GM21381 (cell line): ENCODE measurements around the gene SHISA3.
"Not testable (repeated sequence)": the region's sequence is repeated elsewhere in the genome, so short reads cannot be mapped to it uniquely, and the experiment has no call there.

ENCODE experiments used
- ATAC-seq: cut with Tn5 transposase; IDR thresholded peaks from one replicate; pipeline ENCODE4 v1.9.1; 2021; ENCODE audit warnings: mild to moderate bottlenecking, moderate library complexity; ENCODE audit not compliant: unreplicated experiment

The SHISA3 gene

DNA sequence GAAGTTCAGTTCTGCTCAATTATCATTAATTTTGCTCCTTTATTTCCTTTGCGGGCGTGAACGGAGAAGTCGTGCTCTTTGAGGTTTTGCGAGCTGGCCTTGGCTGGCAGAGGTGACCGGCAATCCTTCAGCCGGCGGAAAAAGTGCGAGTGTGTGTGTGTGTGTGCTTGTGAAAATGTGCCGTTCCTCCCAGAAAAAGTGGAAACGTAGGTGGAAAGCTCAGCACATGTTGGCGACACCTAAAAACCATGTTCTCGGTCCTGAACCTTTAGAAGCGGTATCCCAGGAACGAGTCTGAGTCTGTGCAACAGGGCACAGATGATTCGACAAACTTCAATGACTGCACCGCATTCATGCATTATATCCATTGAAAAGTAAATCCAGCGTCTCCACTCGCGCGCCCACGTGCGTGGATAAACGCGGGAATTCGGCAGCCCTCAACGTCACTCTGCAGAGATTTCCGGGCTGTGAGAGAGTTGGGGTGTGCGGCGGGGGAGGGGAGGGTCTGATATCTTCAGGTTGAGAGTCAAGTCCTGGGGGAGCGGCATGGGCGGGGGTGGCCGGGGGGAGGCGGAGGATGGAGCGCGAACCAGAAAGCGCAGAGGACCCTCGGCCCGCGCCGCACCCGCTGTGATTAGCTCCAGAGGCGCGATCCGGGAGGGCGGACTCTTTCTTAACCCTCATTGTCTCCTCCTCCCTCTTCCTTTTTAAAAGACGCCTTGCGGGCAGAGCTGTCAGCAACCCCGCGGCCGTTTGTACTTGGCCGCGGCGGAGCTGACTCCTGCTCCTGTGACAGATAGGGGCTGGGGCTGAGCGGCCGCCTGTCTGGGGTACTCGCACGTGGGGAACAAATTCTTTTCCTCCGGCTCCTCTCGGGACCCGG, at the start of gene SHISA3:
Gene SHISA3 (plus strand): TSS at position 737 of the 883 bp plus-strand sequence. CDS start 569 bp downstream, outside the sequence.
- peak; percentile 41 for ATAC-seq

DNA sequence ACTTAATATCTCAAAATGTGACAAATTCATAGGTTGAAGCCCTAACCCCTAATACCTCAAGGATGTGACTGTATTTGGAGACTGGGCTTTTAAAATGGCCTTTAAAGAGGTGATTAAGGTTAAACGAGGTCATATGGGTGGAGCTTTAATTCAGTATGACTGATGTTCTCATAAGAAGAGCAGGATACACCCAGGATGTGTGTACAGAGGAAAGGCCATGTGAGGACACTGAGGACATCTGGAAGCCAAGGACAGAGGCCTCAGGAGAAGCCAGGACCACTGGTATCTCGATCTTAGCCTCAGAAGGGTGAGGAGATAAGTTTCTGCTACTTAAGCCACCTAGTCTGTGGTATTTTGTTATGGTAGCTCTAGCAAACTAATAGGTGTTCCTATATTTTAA, 49.0 kb upstream of the SHISA3 start:
- ATAC-seq, result no peak

DNA sequence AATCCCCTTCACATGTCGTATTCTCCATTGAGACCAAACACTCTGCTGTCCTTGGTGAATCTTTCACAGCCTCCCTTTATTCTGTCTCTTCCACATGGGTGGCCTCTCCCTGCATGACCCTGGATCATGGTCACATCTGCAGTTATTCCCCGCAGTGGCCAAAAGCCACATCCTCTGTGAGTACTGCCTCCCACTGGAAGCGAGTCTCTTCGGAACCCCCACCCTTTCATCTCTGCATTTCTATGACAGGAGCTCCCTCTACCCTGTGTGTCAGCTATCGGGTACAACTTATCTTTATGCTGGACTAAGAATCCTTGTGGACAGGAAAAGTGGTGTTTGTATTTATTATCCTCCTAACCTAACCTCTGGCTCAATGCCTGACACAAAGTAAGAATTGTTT, 48.6 kb upstream of the SHISA3 start:
- ATAC-seq, result no peak

DNA sequence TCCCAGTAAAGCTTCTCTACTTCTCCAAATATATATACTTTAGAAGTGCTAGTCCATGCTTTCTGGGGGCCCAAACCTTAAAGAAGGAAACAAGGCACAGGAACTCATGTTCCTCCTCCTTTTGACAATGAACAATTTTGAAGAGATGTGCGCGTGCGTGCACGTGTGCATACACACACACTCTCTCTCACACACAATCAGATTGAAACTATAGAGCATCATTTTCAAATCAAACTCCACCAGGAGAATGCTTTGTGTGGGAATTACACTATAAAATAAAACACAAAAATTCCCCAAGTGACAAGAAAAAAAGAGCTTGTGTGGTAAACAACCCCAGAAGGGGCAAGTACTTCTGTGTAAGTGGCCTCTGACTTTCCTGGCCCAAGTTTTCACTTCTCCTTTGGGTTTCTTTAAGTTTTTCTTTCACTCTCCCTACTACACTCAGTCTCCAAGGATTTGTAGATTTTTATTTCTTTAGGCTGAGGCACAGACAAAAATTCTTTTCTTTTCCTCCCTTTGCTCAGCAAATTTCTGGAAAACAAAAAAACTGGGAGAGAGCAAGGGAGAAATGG, 46.6 kb upstream of the SHISA3 start:
- ATAC-seq, result no peak

DNA sequence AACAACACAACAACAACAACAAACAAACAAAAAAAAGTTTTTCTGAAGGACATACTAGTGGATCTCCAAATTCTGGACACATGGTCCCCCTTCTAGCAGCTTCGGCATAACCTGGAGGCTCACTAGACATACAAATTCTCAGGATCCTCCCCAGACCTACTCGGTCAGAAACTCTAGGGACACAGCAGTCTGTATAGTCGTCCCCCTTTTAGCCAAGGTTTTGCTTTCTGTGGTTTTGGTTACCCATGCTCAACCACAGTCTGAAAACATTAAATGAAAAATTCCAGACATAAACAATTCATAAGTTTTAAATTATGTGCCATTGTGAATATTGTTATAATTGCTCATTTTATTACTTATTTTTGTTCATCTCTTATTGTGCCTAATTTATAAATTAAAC, 45.2 kb upstream of the SHISA3 start:
- no peak for ATAC-seq

DNA sequence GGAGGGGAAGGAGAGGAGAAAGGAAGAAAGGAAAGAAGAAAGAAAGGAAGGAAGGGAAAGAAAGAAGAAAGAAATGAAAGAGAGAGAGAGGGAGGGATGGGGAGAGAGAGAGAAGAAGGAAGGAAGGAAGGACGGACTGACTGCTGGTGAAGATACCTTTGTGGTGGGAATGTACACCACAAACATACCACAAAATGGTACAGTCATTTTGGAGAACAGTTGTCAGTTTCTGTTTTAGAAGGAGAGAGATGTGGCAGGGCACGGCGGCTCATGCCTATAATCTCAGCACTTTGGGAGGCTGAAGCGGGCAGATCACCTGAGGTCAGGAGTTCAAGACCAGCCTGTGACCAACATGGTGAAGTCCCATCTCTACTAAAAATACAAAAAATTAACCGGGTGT, 40.0 kb upstream of the SHISA3 start:
- no peak for ATAC-seq

DNA sequence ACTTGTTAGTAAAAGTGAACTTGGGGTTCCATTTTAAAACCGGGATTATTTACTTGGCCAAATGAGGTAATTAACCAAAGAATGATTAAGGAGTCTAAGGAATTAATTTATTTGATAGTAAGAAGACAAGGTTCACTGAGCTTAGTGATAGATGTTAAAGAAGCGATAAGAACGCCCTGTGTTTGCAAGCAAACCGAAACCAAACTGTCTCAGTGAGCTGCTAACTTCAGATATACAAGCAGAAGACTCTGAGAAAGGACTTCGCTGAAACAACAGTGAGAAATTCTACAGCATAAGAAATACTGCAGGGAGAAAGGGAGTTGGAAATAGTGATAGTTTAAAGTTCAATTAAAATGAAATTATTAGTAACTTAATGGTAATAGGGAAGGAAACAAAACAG, 37.6 kb upstream of the SHISA3 start:
- no peak for ATAC-seq

DNA sequence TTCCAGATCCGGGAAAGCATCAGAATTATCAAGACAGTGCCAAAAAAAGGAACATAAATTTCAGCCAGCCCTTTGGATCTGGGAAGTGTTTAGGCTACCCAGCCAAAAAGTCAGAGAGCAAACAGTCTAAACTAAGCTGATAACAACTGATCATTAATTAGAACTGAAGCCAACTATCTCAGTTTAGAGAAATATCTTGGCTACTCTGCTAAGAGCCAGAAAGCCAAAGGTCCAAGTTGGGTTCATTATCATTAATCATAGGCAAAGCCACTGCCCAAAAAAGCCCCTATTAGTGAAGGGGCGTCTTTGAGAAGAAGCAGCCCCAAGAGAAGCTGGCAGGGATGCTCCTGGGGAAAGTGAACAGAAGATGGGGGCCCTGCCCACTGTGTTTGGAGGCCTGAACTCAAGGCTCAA, 37.0 kb upstream of the SHISA3 start:
- ATAC-seq, result no peak

DNA sequence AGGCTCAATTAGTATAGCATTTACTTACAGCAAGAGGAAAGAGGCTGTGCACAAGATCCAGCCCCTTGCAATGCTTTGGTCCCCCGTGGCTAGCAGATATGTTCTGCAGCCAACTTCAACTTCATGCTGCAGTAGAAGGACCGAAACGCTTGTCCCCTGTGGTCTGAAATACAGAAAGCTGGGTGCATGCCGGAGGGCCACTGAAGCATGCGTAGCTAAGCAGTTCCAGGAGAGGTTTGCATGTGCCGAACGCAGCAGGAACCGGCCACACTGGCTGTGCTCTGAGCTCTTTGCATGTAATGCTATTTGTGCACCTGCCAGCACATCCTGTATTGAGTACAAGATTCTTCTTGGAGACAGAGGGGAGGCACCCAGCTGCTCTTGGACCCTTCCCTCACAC, 35.8 kb upstream of the SHISA3 start:
- ATAC-seq, result no peak

DNA sequence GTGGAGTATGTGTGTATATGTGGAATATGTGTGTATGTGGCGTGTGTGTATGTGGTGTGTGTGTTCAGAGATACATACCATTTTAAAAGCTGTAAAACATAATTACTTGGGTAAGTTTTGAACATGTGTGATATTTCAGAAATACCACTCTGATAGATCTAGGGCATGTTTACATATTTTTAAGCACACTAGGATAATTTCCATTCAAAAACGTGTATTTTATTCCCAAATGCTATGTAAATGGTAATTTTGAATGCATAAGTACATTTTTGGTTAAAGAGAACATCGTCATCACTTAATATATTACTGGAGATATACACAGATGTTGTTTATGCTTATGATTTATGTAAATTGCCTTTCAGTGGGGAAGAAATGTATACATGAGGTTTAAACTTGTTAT, 34.7 kb upstream of the SHISA3 start:
- no peak for ATAC-seq

DNA sequence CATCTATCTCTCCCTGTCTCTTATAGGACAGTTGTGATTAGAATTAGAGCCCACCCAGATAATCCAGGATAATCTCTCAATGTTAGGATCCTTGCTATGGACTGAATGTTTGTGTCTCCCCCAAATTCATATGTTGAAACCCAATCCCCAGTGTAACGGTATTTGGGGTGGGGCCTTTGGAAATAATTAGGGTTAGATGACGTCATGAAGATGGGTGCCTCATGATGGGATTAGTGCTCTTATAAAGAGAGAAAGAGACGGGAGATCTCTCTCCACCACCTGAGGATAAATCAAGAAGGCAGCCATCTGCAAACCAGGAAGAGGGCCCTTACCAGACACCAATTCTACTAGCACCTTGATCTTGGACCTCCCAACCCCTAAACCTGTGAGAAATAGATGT, 33.7 kb upstream of the SHISA3 start:
- ATAC-seq, result no peak

DNA sequence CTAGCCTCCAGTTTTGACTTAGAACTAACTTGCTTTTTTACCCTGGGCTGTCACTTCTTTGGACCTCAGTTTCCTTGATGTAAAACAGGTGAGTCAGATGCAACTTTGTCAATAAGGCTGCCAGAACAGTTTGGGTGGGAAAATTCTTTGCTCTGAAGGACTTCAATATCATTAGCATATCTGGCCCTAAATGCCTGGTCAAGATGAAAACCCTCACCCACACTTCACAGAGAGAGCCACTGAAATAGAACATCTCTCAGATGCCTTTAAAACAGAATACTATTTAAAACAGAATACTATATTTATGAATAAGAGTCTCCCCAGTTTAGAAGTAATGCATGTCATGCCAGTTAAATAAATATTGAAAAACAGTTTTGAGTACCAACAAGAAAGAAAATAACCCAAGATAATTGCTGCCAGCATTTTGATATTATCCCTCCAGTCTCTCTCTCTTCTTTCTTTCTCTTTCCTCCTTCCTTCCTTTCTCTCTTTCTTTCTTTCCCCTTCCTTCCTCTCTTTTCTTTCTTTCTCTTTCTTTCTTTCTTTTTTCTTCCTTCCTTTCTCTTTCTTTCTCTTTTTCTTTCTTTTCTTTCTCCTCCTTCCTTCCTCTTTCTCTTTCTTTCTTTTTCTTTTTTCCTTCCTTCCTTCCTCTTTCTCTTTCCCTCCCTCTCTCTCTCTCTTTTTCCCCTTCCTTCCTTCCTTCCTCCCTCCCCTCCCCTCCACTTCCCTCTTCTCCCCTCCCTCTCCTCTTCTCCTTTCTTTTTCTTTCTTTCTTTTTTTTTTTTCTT, 32.8 kb upstream of the SHISA3 start:
- ATAC-seq, result no peak

DNA sequence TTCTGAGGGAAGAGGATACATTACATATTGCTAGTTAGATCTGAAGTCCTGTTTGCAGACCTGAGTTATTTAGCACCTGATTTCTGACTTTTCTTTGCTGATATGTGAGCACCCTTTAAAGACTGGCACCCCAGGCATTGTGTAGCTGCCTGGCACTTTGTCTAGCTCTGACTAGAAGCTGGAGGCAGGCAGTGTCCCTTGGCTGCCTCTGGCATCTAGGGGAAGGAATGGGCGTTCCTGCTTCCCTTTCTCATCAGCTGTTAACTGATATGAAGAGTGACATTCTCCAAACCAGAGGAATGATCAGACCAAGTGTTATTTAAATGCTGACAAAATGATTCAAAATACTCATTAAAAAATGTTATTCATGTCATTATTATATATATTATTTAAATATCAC, 30.3 kb upstream of the SHISA3 start:
- no peak for ATAC-seq

DNA sequence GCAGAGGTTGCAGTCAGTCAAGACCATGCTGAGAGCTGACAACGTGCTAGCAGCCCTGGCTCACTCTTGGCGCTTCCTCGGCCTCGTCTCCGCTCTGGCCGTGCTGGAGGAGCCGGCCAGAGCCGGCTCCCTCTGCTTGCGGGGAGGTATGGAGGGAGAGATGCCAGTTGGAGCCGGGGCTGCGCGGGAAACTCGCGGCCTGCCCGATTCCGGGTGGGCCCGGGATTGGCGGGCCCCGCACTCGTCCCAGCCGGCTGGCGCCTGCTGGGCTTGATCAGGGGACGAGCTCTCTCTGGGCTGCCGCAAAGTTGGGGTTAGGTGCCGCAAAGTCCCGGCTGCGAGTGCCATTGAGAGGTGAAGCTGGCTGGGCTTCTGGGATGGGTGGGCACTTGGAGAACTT, 27.8 kb upstream of the SHISA3 start:
- no peak for ATAC-seq

DNA sequence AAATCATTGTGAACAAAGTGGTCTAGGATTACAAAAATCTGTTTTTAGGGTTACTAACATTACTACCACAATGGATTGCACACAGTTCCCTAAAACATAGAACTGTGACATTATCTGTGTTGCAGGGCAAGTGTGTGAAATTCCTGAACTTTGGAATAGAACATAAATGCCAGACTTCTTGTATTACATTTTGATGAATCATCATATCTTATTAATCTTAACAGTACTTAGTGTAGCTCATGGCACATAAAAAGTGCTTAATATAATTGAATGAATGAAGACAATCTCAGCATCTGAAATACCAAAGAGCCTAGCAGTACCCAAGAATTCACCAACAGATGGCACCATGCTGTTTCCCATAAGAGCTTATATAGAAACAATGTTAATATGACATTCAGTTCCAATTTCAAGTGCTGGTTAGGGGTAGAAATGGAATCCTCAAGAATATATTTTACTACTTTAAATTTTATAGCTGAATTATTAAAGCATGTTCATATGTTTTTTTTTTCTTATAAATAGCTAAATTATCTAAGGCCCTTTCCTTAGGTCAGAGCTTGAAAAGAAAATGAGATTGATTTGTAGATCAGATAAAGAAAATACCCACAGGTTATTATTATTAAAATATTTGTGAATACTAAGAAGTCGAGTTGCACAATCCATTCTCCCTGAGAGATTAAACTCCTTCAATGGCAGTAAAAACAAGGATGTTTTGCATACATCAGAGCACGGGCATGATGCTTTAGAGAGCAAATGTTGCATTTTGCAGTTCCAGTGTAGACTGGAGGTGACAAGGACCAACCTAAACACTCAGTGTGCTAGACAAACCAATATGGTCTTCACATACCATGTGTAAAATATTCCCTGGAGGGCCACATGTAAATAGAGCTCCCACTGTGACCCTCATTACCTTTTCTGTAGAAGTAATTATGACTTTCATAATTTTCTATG, 25.7 kb upstream of the SHISA3 start:
- no peak for ATAC-seq

DNA sequence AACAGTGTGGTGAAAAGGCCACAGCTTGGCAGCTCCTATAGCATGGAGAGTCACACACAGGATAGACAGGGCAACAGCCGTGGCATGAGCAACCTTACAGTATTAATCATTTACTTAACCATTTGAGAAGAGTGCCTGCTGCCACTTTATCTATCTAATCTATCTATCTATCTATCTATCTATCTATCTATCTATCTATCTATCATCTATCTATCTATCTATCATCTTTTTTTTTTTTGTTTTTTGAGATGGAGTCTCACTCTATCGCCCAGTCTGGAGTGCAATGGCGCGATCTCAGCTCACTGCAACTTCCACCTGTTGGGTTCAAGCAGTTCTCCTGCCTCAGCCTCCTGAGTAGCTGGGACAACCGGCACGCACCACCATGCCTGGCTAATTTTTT, 25.0 kb upstream of the SHISA3 start:
- ATAC-seq, result not testable (repeated sequence)

DNA sequence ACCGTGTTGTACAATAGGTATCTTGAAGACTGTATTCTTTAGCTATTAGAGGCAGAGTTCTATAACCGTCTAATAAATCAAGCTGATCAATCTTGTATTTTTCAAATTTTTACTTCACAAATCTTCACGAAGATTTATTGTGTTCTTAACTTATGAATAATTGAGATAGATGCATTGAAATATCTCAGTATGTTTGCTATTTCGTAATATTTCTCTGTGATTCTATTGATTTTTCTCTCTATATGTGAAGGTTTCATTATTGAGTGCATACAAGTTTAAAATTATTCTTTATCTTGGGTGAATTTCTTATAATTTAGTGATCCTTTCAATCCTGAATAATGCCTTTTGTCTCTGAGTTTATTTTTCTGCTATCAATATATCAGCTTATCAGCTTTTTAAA, 19.8 kb upstream of the SHISA3 start:
- ATAC-seq, result no peak

DNA sequence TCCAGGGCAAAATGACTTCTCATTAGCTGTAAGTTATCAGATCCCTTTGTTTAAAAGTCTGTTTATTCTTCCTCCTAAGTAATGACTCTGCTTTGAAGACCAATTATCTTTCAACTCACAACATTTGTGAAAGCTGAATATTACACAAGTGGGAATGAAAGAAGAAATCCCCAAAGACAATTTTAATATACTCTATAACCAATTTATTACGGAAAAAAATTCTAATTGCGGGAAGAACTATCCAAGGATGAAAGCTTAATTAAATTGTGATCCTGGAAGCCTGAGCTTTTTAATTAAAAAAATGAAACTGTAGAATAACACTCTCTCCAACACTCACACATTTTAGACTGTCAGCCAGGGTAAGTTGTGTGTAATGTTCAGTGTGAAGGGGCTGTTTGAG, 15.6 kb upstream of the SHISA3 start:
- no peak for ATAC-seq

DNA sequence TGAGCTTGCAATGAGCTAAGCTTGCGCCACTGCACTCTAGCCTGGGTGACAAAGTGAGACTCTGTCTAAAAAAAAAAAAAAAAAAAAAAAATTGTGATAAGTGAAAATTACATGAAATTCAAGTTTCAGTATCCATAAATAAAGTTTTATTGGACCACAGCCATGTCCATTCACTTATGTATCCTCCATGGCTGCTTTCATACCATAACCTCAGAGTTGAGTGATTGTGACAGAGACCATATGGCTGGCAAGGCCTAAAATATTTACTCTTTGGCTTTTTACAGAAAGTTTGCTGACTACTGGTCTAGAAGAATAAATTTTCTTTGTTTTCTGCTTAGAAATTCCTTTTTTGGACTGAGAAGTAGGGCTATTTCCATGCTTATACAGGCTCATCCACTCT, 11.8 kb upstream of the SHISA3 start:
- no peak for ATAC-seq

DNA sequence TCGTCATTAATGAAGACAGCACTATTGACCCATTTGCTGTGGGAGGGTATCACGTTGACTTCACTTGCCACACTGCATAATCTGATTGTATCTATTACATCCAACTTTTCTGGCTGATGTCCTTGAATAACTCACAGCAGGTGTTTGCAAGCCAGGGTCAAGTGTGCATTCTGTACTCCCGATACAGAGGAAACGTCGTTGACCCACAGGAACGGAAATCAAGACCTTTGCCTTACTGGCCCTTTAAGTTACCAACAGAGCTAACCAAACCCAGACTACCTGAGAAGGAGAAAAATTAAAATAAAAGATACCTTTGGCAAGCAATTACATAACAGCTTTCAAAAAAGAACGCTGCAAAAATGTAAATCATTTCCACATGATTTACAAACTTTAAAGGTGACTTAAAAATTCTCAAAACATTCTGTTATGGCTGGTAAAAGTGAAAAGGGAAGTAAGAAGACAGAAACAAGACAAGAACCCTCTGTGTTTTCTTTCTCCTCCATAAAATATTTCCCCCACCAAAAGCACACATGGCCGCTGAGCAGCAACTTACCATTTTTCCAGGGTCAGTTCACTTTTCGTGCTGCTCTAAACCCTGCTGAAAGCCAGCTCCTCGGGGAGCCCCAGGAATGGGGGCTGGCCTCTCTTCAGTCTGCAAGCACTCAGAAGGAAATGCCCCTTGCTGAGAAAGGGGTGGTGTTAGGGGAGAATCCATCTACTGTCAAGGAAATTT, 6.5 kb upstream of the SHISA3 start:
- no peak for ATAC-seq
